Endothelial cell (in vitro differentiated cells): ENCODE data around the gene SH3BP1. TPM values are rescaled to one million over a fixed set of nuclear protein-coding genes. Genes with fewer than 3 reads are reported as not detected.
A peak's percentile ranks its signal among the peaks of the same experiment; 100 is the strongest.
"Not testable (repeated sequence)": the region's sequence is repeated elsewhere in the genome, so short reads cannot be mapped to it uniquely, and the experiment has no call there.

Experiments used
- DNase-seq: peaks from one replicate; pipeline ENCODE4 v3.0.0; 2021; ENCODE audit warnings: low spot score
- H3K27ac Mint-ChIP-seq: one replicate; pipeline ENCODE4 v1.8.0; 2021; ENCODE audit warnings: mixed read lengths, inconsistent platforms; ENCODE audit not compliant: unreplicated experiment
- H3K27me3 Mint-ChIP-seq: one replicate; pipeline ENCODE4 v1.8.0; 2021; ENCODE audit warnings: mild to moderate bottlenecking, moderate library complexity, mixed read lengths, inconsistent platforms; ENCODE audit not compliant: unreplicated experiment
- H3K36me3 Mint-ChIP-seq: one replicate; pipeline ENCODE4 v1.8.0; 2021; ENCODE audit warnings: mild to moderate bottlenecking, low read depth, mixed read lengths, inconsistent platforms; ENCODE audit not compliant: unreplicated experiment
- H3K4me1 Mint-ChIP-seq: one replicate; pipeline ENCODE4 v1.8.0; 2021; ENCODE audit warnings: mild to moderate bottlenecking, mixed read lengths, inconsistent platforms; ENCODE audit not compliant: unreplicated experiment
- H3K4me3 Mint-ChIP-seq: one replicate; pipeline ENCODE4 v1.8.0; 2021; ENCODE audit warnings: mild to moderate bottlenecking, mixed read lengths, inconsistent platforms; ENCODE audit not compliant: unreplicated experiment
- H3K9me3 Mint-ChIP-seq: one replicate; pipeline ENCODE4 v1.8.0; 2021; ENCODE audit warnings: mixed read lengths, inconsistent platforms; ENCODE audit not compliant: unreplicated experiment
- CTCF ChIP-seq: fragments of 200-600 bp; sonication (generic); IDR thresholded peaks from one replicate; pipeline ENCODE4 v1.5.0; 2021; ENCODE audit warnings: antibody characterized with exemption; ENCODE audit not compliant: unreplicated experiment
- total RNA-seq: library from RNA; stranded (reverse); fragmentation: NEBNext Ultra II Directional; extraction: Animal tissue kit (Norgen Biotek cat#: 25700); gene quantifications from one replicate; pipeline ENCODE4 v1.2.1, GENCODE V29; 2021; ENCODE audit not compliant: unreplicated experiment

The SH3BP1 gene
- total RNA-seq, 1 donor from 2014 or later: 11.6 TPM

- no peaks in the 10 kb centered on the region for H3K9me3 Mint-ChIP-seq
- no peak overlapping the region for H3K27ac Mint-ChIP-seq
- peaks cover 3% of the 10 kb centered on the region for H3K36me3 Mint-ChIP-seq
- no peak for TF ChIP-seq CTCF
- H3K4me3 Mint-ChIP-seq: no peak overlapping the region
- peaks cover 9% of the 10 kb centered on the region for H3K27me3 Mint-ChIP-seq
- peaks cover 14% of the 10 kb centered on the region for H3K4me1 Mint-ChIP-seq
- DNase-seq: no peak
These were observed 15.7 kb downstream of the SH3BP1 start for GRCh38 chr22:37655252-37655563.

- not testable (repeated sequence) for DNase-seq, H3K36me3 Mint-ChIP-seq, H3K9me3 Mint-ChIP-seq, H3K27ac Mint-ChIP-seq, H3K4me3 Mint-ChIP-seq
- Mint-ChIP-seq H3K27me3 (peaks cover 11% of the 10 kb centered on the region), H3K4me1 (peaks cover 14% of the 10 kb centered on the region)
These were observed 17.1 kb downstream of the SH3BP1 start for GRCh38 chr22:37656583-37656982.

- no peak for DNase-seq
- no peaks in the 10 kb centered on the region for H3K9me3 Mint-ChIP-seq
- no peaks in the 10 kb centered on the region for H3K36me3 Mint-ChIP-seq
- peaks cover 11% of the 10 kb centered on the region for H3K27me3 Mint-ChIP-seq
- H3K4me1 Mint-ChIP-seq: peaks cover 14% of the 10 kb centered on the region
- TF ChIP-seq CTCF: no peak
- H3K27ac Mint-ChIP-seq: peak overlapping the region; percentile 84
- H3K4me3 Mint-ChIP-seq: peak overlapping the region; percentile 94
These were observed 18.2 kb downstream of the SH3BP1 start for GRCh38 chr22:37657590-37658132.

- no peak for TF ChIP-seq CTCF
- no peaks in the 10 kb centered on the region for H3K9me3 Mint-ChIP-seq
- H3K27ac Mint-ChIP-seq: peak within 1 kb of the TSS; percentile 84
- no peaks in the 10 kb centered on the region for H3K36me3 Mint-ChIP-seq
- peaks cover 14% of the 10 kb centered on the region for H3K4me1 Mint-ChIP-seq
- H3K4me3 Mint-ChIP-seq: peak within 1 kb of the TSS; percentile 94
- H3K27me3 Mint-ChIP-seq: peaks cover 11% of the 10 kb centered on the region
- peak; percentile 99 for DNase-seq
These were observed 18.9 kb downstream of the SH3BP1 start, which contains the start of gene PDXP for GRCh38 chr22:37658133-37659065. TSS of gene PDXP (plus strand) at chr22:37658723. CDS start at chr22:37658783, 60 bp downstream.

GRCh38 chr22:37659066-37659896 is 19.8 kb downstream of the SH3BP1 start:
- DNase-seq: no peak
- Mint-ChIP-seq H3K27me3 (peaks cover 11% of the 10 kb centered on the region), H3K4me1 (peaks cover 14% of the 10 kb centered on the region), H3K9me3 (no peaks in the 10 kb centered on the region), H3K4me3 (peak overlapping the region; percentile 90), H3K27ac (no peak overlapping the region), H3K36me3 (no peaks in the 10 kb centered on the region)
- no peak for TF ChIP-seq CTCF
